ENCODE results near the gene TGM5.
"Not testable (repeated sequence)": the region's sequence is repeated elsewhere in the genome, so short reads cannot be mapped to it uniquely, and the experiment has no call there.

The TGM5 gene

GRCh38 chr15:43275740-43276562, 9.2 kb upstream of the TGM5 start:
- no peak for DNase-seq

DNA sequence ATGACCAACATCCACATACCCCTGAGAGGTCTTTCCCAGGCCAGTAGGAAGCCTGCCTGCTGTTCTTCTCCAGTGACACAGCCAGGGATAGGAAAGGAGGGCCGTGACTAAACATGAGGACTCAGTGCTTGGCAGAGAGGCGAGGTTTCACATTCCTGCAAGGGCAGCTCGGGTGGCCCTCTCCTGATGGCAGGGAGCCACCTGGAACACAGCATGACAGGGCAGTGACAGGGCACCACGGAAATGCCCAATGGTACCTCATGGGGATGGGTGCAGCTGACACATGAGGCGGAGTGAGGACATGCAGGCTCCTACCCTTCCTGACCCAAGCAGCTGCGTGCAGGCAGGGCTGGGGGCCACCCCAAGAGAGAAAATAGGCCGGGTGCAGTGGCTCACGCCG, 7.4 kb upstream of the TGM5 start:
- no peak for DNase-seq

DNA sequence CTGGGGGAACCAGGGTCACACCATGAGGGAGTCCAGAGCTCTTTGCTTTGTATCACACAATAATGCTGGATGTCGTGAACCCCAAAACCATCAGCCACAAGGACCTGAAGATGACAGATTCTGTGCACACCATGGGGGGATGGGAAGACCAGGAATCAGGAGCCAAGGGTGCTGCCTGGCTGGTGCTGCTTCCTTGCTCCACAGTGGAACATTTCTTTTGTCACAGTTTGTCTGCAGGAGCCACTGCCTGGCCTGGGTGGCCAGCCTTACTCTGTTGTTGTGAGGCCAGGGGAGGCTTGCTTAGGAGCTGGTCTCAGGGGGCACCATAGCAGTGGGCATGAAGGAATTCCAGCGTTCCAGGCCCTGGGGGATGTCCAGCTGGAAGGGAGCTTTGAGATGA, 6.5 kb upstream of the TGM5 start:
- no peak for DNase-seq

DNA sequence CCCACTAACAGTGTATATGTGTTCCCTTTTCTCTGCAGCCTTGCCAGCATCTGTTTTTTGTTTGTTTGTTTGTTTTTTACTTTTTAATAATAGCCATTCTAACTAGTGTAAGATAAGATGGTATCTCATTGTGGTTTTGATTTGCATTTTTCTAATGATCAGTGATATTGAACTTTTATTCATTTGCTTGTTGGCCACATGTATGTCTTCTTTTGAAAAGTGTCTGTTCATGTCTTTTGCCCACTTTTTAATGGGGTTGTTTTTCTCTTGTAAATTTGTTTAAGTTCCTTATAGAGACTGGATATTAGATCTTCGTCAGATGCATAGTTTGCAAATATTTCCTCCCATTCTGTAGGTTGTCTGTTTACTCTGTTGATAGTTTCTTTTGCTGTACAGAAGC, 5.2 kb upstream of the TGM5 start:
- DNase-seq = not testable (repeated sequence)

- DNase-seq = no peak
Measured at GRCh38 chr15:43270676-43271306, 4.1 kb upstream of the TGM5 start.

GRCh38 chr15:43270113-43270665, 3.5 kb upstream of the TGM5 start:
- DNase-seq = no peak

GRCh38 chr15:43268111-43269105, 1.7 kb upstream of the TGM5 start:
- DNase-seq = no peak

GRCh38 chr15:43267439-43267838, 711 bp upstream of the TGM5 start:
- DNase-seq = no peak

DNA sequence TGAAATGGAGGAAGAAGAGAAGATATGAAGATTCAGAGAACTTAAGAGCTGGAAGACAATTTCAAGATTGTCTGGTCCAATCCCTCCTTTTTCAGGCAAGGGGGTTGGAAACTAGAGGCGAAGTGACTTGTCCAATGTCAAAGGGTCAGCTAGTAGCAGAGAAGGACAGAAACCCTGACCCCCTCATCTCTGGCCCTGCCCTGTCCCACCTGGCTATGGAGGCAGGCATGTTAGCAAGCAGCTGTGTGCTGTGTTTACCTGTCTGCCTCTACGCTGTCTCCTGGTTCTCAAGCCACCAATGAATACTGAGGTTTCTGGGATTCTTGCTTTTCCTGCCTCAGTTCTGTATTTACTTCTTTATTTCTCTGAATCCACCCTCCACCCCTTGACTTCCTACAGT, 342 bp downstream of the TGM5 start:
- no peak for DNase-seq

DNA sequence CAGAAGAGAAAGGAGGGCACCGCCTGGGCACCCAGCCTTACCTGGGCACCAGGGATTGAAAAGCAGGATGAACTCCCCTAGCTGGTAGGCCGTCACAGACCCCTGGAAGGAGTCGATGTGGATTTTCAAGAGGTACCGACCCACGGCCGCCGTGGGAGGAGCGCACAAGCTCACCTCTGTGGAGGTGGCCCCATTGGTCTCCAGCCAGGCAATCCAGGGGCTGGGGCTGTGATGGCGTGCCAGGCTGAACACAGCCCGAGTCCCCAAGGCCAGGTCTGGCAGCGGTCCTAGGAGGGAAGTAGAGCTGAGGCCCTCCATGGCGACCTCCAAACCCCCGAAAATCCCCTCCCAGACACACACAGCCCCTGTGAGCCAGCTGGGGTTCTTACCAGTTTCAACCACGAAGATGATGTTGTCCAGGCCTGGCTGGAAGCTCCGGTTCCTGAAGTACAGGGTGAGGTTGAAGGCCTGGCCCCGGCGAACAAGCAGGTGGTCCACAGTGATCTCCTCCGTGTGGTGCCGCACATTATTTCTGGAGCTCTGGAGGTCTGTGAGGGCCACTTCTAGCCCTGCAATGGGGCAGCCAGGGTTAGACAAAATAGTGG, 6.6 kb downstream of the TGM5 start:
- no peak for DNase-seq

- DNase-seq = no peak
Measured at GRCh38 chr15:43258781-43259180, 7.9 kb downstream of the TGM5 start.

- DNase-seq = no peak
Measured at GRCh38 chr15:43256341-43256740, 10.4 kb downstream of the TGM5 start.

DNA sequence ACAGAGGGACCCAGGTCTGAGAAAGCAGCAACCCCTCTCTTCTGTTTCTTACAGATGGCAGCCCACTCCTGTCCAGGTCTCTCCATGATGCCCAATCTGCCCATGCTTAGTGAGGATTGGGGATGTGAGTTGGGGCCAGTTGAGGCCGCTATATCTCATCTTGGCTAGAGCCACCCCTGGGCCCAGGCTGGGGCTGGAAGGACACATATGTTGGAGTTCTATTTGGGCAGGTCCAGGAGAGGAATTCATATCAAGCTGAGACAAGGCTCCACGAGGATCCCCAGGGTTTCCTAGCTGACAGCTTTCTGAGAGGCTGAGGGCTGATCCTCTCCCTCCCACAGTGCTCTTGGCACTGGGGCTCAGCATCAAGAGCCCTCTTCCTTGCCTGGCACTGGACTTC, 11.4 kb downstream of the TGM5 start:
- DNase-seq = no peak

DNA sequence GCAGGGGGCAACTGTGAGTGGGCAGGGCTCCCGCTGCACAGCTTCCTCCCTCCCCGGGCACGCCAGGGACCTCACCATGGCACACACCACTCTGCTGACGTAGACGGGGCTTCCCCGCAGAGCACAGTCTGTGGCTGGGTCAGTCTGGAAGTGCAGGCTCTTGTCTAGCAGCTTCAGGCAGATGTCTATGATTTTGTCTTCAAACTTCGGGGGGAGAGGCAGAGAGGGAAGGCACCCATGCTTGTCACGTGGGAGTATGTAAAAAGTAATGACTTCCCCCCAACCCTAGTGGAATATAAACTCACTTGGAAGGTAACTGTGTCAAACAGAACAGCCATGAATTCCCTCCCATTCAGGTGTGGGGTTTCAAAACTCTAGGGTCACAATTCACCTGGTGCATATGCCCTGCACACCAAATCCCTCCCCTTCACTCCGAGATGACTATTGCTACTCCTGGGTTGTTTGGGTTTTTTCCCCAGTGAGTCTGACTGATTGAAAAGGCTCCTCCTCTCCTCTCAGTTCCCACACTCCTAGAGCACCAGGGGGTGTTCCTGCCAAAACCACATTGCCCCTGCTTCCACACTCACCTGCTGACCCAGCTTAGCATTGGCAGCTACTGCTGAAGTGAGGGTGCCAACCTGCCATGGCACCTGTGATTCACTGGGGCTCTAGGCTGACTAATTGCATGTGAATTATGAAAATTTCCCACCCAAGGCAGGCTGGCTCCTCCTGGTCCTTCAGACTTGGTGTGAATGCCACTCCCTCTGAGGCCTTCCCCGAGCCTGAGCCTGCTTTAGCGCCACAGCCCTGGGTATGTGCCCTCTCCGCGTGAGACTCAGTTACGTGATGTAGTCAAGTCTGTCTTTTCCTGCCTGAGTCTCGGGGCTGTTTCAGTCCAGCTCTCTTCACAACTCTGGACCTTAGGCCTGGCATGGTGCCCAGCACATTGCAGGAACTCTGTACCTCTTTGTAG, 13.0 kb downstream of the TGM5 start:
- DNase-seq = peak; percentile 26

DNA sequence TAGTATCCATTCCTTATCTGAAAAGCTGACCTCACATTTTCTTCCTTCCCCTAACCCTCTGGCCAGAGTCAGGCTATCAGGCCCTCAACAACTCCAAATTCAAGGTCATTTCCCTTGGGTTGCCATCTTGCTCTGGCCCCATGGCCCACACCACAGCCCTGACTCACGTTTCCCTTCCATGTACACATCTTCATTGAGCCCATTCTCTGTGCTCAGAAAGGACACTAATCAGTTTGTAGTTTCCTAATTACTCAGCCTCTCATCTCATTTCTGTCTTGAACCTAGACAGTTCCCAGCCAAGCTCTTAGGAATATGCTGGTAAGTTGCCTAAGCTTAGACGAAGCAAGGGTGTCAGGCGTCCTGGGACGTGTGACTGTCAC, 14.9 kb downstream of the TGM5 start:
- DNase-seq = no peak

GRCh38 chr15:43251185-43251870, 15.4 kb downstream of the TGM5 start:
- no peak for DNase-seq

DNA sequence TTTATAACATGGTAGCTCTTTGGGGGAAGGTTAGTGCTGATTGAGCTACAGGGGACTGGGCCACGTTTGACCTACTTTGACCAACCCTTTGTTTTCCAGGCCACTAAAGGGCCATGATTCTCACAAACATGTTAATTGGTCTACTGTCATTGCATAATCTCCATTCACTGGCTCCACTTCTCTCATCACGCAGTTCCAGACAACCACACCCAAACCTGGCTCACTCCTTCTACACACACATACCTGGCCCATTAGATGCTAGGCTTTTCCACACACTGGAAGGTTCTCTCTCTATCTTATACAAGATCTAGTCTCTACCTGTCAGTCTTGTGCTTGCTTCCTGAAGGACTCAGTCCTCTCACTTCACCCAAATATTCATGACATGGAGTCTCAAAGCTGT, 15.9 kb downstream of the TGM5 start:
- DNase-seq = no peak

- DNase-seq = no peak
Measured at GRCh38 chr15:43249699-43250203, 17.0 kb downstream of the TGM5 start.

GRCh38 chr15:43249236-43249635, 17.5 kb downstream of the TGM5 start:
- no peak for DNase-seq

GRCh38 chr15:43246261-43246774, 20.4 kb downstream of the TGM5 start:
- no peak for DNase-seq

Measured in T-helper 9 cell (primary cell).